HG02642 (cell line): ENCODE data around the gene CD59.

ENCODE experiments used
- ATAC-seq: cut with Tn5 transposase; IDR thresholded peaks from one replicate; pipeline ENCODE4 v1.9.1; 2021; ENCODE audit warnings: mild to moderate bottlenecking; ENCODE audit not compliant: unreplicated experiment, poor library complexity

CD59 gene, protein sequence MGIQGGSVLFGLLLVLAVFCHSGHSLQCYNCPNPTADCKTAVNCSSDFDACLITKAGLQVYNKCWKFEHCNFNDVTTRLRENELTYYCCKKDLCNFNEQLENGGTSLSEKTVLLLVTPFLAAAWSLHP

DNA sequence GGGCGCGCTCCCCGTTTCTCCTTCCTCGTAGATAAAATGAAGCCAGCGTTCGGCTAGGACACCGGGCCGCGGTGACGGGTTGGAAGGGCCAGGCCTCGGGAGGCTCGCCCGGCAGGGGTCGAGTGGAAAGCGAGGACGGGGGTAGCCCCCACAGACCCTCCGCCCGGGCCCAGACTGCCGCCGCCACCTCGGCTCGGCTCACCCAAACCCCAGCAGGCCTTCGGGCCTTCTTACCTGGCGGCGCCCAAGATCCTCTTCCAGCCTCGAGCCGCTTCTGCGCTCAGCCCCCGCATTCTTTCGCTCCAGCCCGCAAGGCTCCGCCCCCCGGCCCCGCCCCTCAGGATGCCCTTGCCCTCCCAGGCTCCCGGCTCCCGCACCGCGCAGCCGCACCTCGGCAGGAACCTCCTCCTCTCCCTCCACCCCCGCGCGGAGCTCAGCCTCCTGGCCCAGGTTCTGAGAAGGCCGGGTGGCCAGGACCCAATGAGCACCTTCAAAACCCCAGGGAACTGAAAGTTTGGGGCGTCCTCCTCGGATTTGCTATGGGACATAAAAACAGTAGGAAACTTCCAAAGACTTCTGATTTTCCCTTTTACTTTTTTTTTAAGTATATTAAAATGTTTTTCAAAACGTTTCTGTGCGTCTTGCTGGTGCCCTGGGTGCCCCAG, at the start of gene CD59:
Gene CD59, minus strand, starts transcription at position 276 of the 665 bp plus-strand sequence. CDS start 13,978 bp downstream, outside the sequence.
- peak; percentile 65 for ATAC-seq

DNA sequence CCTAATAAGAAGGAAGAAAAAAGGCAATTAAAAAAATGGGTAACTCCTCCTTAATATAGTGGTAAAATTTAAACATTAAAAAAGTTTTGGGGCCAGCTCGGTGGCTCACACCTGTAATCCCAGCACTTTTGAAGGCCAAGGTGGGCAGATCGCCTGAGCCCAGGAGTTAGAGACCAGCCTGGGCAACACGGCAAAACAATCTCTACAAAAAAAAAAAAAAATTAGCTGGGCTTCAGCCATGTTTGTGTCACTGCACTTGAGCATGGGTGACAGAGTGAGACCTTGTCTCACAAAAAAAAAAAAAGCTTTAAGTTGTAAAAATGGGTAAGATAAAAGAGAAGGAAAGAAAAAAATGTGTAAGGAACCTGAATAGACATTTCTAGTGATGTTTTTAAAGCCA, 49.4 kb upstream of the CD59 start:
- ATAC-seq, result no peak

DNA sequence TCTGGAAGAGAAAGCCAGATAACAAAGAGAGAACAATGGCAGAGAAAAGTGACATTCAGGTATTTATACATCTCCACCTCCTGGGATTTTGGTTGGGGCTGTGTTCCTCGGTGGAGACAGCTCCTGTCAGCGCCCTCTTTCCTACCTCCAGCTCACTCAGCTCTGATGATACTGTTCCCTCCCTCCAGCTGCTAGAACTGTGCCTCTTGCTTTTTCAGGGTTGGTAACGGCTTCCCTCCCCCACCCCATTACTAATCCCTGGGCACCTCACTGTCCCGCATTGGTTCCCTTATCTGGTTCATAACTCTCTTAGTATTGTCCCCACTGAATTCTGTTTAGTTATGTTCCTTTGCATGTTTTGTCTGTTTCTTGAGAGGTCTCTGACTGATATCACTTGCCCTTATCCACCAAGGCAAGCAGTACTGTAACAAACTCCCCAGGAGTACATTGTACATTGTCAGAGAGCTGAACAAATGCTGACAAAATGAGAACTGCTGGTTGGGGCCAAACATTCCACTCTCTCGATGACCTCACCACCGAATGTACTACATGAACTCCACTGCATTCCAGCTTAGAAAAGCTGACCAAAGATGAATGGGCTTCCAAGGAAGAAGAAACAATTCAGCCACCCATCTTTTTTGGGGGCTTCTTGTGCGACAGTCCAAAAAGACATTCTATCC, 43.8 kb upstream of the CD59 start:
- ATAC-seq, result no peak

DNA sequence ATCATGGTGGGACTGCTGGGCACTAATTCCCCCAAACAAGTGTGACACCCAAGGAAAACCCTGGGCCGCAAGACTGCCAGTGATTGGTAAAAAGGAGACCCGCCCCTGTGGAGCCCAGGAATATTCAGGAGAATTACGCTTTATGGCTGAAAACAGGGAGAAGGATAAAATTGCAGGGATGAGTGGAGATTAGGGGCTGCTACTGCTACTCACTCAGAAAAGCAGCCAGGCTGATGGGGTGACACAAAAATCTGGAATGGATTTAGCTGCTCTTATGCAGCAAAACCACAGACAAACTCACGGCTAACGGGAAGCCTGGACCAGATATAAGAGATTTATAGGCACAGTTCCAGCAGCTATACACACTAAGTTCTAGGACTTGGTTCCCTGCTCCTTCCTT, 42.5 kb upstream of the CD59 start:
- ATAC-seq, result no peak

DNA sequence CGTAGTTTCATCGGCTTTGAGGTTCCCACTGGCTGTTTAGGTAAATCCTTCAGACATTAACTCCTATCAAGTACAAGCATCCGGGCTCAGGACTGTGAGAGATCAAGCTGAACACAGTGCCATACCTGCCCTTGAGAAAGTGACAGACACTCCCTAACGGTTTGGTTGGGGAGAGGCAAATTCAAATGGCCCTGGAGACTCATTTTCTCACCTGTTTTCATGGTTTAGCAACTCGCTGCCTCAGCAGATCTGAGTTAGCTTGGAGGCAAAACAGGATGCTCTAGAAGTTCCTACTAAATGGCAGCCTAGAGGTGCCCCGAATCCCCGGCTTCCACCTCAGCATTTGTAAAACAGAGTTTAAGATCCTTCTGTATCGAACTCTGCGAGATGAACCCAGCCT, 41.7 kb upstream of the CD59 start:
- no peak for ATAC-seq

DNA sequence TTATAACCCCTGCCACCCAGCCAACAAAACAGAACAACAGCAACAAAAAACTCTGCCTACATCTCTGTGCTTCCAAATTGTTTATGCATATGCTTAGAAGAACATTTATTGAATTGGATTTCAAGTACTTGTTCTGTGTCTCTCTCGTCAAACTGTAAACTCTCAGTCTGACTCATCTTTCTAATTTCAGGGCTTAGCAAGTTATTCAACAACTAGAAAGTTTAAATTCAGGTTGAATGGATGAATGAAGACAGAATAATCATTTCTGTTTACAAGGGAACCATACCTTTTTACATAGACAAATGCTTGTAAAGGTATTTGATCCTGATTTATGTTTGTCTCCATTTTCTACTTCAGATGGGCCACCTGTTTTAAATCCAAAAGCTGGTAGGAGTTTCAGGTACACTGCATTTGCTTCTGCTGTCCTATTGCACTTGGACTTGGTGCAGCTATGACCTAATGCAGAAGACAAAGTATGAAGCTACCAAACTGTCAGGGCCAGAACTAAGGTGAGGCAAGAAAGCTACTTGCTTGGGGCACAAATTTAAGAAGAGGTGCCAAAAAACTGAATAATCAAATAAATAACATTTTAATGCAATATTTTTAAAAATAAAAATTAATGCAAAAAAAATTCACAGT, 39.7 kb upstream of the CD59 start:
- ATAC-seq, result no peak

DNA sequence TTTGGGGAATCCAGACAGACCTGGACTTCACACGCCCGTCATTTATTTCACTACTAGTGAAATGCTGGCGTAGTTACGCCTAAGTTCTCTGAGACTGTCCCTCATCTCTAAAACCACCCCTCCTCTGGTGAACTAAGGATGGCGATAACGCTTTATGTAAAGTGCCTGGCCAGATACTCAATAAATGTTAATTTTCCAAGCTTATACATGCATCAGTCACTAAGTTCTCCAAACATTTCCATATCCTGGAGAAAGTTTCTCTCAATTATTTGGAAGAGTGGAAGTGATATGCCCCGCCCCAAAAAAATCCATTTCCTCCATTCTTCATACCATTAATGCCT, 39.2 kb upstream of the CD59 start:
- no peak for ATAC-seq

DNA sequence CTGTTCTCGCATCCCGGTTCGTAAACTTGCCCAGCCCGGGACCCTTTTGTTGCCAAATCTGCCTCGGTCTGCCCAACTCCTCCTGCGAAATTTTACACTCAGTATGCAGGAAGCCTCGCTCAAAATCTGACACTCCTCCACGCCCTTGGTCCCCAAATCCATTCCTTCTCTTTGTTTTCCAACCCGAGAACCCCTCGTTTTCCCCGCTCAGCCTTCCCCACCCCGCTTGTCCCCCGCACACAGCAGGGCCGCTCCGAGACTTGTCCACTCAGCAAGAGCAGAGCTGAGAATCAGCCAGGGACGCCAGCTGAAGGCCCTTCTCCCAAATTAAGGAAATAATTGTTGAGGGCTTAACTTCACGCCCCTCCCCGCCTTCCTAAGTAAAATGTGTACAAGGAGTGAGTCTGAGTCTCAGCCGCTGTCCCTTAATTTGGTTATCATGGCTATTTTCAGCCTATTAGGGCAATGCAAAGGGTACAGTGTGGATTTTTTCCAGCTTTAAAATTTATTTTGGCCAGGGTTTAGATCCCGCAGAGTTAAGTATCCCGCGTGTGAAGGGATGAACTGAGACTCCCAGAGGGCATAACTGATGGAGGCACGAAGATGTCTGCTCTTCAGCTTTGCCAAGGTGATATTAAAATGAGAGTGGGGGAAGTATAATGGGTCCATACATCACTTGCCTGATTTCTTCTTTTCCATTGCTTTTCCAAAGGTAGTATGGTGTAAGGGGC, 38.7 kb upstream of the CD59 start:
- ATAC-seq, result no peak

DNA sequence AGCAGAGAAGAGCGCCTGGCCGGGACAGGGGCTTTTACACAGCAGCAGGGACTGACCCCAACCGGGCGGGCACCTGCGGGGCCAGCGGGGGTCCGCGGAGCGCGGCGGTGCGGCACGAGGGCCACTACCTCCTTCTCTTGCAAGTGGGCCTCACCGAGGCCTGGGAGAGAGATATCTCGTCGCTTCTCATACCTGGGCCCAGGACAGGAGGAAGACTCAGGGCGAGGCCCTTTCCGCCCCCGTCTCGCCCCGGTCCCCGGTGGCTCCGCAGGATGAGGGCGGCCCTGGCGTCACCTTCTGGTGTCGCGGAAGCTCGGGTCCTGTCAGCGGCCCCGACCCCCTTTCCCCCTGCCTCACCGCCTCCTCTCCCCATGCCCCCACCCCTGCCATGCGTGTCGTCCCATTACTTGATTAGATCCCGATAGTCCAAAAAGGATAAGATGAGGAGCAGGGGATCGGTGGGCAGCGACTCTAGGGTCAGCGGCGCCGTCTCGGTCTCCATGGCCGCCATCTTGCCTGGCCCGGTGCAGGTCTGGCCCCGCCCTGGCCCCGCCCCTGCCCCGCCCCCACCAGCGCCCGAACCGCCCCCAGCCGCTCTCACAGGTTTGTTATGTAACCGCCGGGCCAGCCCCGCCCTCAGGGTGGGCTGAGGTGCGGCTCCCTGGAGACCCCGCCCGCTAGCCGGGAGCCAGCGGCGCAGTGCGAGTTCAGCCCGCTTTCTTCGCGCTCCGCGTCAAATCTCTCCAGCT, 37.9 kb upstream of the CD59 start, which contains the start of gene FBXO3:
Gene FBXO3, minus strand, starts transcription at position 534 of the 749 bp plus-strand sequence. Its CDS starts 23 bp downstream, at position 511.
- ATAC-seq, result peak; percentile 81

DNA sequence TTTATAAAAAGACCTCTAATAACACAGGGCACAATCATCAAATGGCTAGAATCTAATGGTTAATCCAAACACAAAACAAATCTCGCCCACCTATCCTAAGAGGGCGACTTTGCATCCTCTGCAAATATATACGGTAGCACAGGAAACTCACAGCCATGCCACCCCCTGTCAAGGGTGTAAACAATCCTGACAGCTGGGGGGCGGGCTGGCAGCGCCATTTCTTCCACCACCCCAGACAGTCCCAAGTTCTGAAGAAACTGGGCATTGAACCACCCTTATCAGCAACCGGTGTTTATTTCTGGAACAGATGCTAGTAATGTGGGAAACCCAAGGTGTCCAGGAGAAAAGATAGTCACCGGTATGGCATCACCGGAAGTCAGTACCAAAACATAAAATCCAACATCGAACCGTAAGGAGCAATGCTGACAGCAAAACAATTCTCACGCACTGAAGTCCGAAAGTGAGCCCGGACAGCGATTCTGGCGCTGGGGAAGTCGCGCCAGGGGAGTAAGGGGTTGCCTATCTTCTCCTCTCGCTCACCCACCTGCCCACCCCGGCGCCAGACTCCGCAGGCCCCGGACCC, 37.3 kb upstream of the CD59 start:
- no peak for ATAC-seq

DNA sequence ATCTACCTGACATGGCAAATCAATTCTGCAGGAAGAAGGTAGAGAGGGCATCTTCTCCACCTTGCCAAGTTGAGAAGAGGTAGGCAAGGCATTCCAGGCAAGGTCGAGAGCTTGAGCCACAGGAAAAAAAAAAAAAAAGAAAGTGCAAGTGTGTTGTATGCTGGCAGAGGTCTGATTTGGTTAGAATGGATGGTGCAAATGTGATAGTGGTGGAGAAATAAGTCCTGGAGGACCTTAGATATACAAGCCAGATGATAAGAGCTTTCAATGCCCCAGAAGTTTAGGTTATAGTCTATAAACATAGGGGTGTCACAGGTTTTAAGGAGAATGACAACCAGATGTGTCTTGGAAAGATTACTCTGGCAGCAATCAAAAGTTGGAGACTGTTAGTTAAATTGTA, 36.6 kb upstream of the CD59 start:
- no peak for ATAC-seq

DNA sequence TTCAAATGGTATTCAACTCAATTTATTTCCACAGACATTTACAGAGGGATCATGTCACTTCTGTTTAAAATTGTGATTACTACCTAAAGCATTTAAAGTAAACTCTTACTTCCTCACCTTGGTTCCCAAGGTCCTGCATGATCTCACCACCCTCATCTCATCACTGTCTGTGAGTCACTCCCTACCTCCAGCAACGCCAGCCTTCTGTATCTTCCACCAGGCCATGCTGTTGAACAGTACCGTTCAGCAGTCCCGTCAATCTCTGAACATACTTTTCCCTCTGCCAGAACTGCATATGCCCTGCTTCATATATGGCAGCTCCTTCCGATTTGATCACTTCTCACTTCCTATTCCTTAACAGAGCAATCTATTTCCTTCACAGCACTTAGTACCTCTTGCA, 36.1 kb upstream of the CD59 start:
- no peak for ATAC-seq

DNA sequence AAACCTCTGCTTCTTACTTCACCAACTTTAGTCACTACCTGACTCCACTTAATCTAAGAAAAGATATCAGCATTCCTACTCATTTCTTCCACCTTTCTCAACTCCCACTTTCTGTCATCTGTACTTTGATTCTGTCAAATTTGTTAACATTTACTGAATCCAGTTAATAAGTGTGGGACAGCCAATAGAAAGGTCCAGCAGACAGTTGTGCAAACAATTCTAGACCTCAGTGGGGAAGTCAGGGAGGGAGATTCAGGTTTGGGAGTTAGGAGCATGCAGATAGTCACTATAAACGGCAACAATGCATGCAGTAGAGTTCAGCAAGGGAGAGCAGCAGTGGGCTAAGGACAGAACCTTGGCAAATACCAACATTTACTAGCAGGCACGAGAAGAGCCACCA, 34.0 kb upstream of the CD59 start:
- ATAC-seq, result no peak

DNA sequence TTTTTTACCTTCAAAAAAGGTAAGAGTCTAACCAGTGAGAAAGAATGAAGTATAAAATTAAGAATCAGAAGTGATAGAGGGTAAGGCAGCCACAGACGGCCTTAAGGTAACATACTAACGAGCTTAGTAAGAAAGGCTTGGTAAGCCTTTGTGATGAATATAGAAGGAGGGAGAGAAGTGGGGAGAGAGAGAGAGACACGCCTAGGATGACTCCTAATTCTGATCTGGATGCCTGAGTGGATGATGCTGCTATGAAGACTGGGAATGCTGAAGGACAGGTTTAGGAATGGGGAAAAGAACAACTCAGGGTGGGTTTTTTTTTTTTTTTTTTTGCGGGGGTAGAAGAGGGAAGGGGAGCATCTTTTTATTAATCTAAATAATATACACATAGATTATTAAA, 33.3 kb upstream of the CD59 start:
- no peak for ATAC-seq

DNA sequence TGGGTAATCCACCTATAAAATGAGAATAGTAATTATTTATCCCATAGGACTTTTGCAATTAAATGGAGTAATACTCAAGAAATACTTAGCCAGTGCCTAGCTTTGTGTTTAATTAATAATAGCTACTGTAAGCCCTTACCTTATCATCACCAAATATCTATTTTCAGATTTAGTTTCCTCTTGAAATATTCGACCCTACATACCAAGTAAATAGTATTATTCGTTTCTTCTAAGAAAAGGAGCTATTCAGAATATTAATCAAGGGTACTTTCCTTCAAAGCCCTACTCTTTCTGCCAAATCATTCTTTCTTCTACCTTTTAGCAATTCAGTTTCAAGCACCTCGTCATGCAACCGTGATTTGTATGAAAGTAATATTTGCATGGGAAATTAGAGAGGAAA, 31.4 kb upstream of the CD59 start:
- no peak for ATAC-seq

DNA sequence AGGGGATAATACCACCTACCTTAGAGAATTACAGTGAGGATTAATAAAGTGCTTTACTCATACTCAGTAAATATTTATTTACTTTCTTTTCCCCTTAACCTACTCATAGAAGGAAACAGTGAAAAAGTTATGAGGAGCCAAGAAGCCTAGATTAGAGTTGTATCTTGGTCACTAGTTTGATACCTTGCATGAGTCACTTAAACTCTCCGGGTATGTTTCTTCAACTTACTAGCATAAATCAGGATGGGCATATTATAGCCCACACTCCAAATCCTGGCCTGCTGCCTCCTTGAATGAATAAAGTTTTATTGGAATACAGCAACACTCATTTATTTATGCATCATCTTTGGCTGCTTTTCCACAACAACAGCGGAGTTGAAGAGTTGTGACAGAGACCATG, 29.9 kb upstream of the CD59 start:
- no peak for ATAC-seq

DNA sequence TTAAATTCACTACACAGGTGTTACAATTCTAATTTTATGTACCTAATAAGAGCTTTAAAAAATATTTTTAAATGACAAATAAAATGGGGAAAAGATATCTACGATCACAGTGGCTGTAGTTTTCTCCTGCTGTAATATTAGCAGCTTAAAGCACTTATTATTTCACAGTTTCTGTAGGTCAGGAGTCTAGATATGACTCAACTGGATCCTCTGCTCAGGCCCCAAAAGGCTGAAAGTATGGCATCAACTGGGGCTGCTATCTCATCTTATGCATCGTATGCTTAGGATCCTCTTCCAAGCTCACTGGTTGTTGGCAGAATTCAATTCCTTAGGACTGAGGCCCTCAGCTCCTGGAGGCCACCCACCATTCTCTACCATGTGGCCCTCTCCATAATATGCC, 25.2 kb upstream of the CD59 start:
- peak; percentile 63 for ATAC-seq

DNA sequence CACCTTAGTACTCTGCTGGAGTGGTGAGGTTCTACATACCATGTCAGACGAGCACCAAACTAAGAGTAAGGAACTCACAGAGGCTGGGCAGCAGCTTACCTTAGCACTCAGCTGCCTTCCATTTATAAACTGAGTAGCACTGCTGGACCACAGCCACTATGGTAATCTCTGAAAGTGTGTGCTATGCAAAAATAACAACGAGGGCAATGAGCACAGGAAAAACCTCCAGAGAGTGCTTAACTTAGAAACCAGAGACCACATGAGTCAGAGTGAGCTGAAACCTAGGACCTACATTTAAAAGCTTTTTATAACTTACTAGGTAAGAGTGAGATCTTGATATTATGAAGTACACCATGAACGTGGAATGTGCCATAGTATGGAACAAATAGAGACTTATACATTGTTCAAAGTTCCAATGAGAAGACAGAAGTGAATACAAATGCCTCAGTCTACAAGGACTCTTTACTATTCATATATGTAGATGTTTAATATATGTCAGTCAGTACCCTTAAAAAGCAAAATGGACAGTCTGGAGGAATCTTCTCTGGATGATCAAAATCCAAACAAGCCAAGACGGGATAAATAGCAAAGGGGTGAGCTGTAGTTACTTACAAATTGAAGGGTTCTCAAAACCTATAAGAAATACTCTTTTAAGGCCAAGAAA, 17.2 kb upstream of the CD59 start:
- peak; percentile 99 for ATAC-seq

DNA sequence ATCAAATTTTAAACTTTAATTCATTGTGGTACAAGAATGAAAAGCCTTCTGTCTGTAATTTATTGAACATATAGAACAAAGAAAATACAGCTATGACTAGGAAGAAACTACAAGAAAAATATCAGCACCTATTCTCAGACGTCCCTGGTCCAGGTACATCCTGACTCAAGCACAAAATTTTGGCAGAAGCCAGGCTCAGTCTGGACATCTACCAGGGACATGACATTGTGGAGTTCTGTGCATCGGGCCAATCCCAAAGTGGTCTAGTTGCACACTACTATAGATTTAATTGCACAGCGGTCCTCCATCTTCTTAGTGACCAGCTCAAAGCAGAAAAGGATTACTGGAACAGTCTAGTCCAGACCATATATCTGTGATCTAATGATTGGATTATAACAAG, 15.7 kb upstream of the CD59 start:
- ATAC-seq, result no peak
